Central memory CD8-positive, alpha-beta T cell (primary cell): ENCODE results near the gene MICAL2.

Experiments used
- ATAC-seq: fragments of 150-1000 bp; cut with Tn5 transposase; replicated peaks from 2 replicates; pipeline ENCODE4 v1.10.0; 2022; ENCODE audit warnings: mild to moderate bottlenecking, moderate FRiP score, moderate number of reproducible peaks; ENCODE audit not compliant: poor library complexity, severe bottlenecking; ENCODE audit errors: extremely low read depth
- DNase-seq, 2 donors: peaks; one replicate each; pipeline ENCODE4 v3.0.0; 2021; ENCODE audit warnings: low spot score in 2 of 2
- H3K27ac Mint-ChIP-seq: one replicate; pipeline ENCODE4 v1.8.0; 2022; ENCODE audit warnings: low read depth, mild to moderate bottlenecking, moderate library complexity, mixed read lengths
- H3K27me3 Mint-ChIP-seq: one replicate; pipeline ENCODE4 v1.8.0; 2022; ENCODE audit warnings: mixed read lengths
- H3K36me3 Mint-ChIP-seq: one replicate; pipeline ENCODE4 v1.8.0; 2022; ENCODE audit warnings: mild to moderate bottlenecking, moderate library complexity, mixed read lengths; ENCODE audit not compliant: insufficient read depth
- H3K4me1 Mint-ChIP-seq: one replicate; pipeline ENCODE4 v1.8.0; 2022; ENCODE audit warnings: mixed read lengths
- H3K4me3 Mint-ChIP-seq: one replicate; pipeline ENCODE4 v1.8.0; 2022; ENCODE audit warnings: mild to moderate bottlenecking, moderate library complexity, mixed read lengths
- H3K9me3 Mint-ChIP-seq: one replicate; pipeline ENCODE4 v1.8.0; 2022; ENCODE audit warnings: mixed read lengths

MICAL2 gene

DNA sequence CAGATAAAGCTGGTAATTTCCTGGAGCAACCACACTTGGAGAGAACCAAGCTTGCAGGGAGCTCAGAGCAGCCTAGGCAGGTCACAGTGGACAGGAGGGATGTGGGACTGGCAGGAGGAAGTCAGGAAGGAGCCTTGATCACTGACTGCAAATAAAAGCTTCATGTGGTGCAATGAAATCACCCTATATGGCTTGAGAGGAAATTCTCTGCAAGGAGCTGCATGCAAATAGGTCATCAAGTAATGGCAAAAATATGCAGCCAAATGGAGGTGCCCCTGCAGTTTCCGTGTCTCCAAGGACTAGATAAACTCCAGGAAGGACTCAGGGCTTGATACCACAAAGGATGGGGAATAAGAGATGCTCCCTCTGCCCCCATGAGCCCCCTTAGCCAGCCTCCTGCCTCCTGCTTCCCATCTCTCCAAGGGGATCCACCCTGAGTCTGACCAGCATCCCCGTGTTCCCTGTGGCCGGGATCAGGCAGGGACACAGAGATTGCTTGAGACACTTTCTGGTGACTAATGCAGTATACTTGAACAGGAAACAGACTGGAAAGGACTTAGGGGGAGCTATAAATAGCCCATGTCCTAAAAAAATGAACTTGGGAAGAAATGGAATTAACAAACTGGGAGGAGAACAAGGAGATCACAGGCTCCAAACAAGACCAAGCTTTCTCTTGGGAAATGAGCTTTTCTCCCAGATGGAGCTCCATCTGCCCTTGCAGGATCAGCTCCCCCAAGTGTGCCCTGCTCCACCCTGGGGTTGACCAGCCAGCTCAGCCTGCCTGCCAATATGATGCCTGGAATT, 23.9 kb upstream of the MICAL2 start:
- peak overlapping the region; percentile 63 for H3K4me3 Mint-ChIP-seq
- peak overlapping the region; percentile 89 for H3K27ac Mint-ChIP-seq
- no peak for DNase-seq
- no peaks in the 10 kb centered on the region for H3K27me3 Mint-ChIP-seq
- H3K36me3 Mint-ChIP-seq, result peaks cover 3% of the 10 kb centered on the region
- peaks cover 75% of the 10 kb centered on the region for H3K4me1 Mint-ChIP-seq
- ATAC-seq, result no peak
- H3K9me3 Mint-ChIP-seq, result no peaks in the 10 kb centered on the region

DNA sequence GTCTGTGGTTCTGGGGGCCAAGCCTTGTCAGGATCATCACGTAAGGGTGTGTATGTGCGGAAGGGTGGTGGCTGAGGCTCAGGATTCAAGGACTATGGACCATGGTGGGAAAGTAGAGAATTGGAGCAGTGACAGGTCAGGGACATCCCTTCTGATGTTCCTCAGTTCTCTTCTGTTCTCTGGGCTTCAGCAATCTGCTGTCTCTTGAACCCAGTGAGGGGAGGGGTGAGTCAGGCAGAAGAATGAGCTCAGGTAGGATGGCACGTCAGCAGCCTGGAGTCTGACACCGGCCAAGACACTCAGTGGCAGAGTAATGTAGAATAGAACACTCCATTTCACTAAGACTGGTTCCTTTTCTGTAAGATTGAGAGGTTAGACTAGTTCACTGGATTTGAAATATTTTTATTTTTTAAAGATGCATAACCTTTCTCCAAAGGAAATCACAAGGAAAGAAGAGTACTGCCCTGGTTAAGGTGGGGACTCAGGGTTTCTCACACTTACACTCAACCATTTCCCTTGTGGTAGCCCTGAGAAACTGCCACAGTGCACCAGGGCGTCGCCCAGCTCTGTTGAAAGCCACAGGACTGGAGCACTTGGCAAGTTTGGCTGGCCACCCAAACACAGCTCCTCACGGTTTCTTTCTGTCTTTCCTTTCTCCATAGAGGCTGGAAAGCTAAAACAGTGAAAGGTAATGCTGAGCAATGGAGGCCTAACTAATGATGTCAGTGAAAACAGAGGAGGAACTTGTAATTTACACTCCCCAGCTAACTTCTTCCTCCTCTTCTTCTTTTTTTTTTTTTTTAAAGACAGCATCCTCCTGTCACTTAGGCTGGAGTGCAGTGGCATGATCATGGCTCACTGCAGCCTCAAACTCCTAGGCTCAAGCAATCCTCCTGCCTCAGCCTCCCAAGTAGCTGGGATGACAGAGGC, 23.1 kb upstream of the MICAL2 start:
- H3K27ac Mint-ChIP-seq, result peak overlapping the region; percentile 89
- ATAC-seq (peak; percentile 96), DNase-seq (peak in 1 of 2 donors; percentile 59)
- peak overlapping the region; percentile 63 for H3K4me3 Mint-ChIP-seq
- H3K27me3 Mint-ChIP-seq, result no peaks in the 10 kb centered on the region
- no peaks in the 10 kb centered on the region for H3K9me3 Mint-ChIP-seq
- H3K4me1 Mint-ChIP-seq, result peaks cover 81% of the 10 kb centered on the region
- H3K36me3 Mint-ChIP-seq, result peaks cover 3% of the 10 kb centered on the region

DNA sequence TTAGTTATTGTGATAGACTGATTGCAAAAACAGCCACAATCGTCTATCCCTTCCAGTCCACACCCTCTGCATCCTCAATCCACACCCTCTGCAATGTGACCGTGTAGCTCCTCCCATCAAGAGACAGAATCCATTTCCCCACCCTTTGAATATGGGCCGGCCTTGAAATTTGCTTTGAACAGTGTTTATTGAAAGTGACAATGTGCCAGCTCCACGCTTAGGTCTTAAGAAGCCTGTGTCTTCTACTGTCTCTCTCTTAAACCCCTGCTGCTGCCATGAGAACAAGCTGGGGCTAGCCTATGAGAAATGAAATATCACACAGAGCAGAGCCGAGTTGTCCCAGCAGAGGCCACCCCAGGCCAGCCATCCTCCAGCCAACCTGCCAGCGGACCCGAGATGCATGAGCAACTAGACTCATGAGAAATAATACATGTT, 22.3 kb upstream of the MICAL2 start:
- ATAC-seq (peak; percentile 47), DNase-seq (no peak)
- Mint-ChIP-seq H3K4me1 (peaks cover 87% of the 10 kb centered on the region), H3K27me3 (no peaks in the 10 kb centered on the region), H3K9me3 (no peaks in the 10 kb centered on the region), H3K27ac (peak overlapping the region; percentile 89), H3K4me3 (peak overlapping the region; percentile 63), H3K36me3 (peaks cover 3% of the 10 kb centered on the region)

DNA sequence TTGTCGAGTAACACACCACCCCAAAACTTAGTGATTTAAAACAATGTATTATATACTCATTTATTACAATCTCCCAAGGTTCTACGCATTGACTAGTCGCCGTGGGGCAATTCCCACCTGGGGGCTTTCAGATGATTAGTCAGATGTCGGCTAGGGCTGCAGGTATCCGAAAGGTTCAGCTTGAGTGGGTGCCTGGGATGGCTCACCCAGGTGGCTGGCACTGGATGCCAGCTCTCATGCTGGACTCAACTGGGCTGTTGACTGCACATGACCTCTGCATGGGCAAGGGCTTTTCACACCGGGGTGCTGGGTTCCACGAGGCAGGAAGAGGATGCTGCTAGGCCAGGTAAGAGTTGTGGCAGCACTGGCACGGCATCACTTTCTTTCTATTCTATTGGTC, 21.9 kb upstream of the MICAL2 start:
- ATAC-seq (no peak), DNase-seq (no peak)
- H3K4me1 Mint-ChIP-seq, result peaks cover 85% of the 10 kb centered on the region
- H3K36me3 Mint-ChIP-seq, result peaks cover 3% of the 10 kb centered on the region
- peak overlapping the region; percentile 63 for H3K4me3 Mint-ChIP-seq
- H3K27ac Mint-ChIP-seq, result peak overlapping the region; percentile 89
- H3K9me3 Mint-ChIP-seq, result no peaks in the 10 kb centered on the region
- no peaks in the 10 kb centered on the region for H3K27me3 Mint-ChIP-seq

DNA sequence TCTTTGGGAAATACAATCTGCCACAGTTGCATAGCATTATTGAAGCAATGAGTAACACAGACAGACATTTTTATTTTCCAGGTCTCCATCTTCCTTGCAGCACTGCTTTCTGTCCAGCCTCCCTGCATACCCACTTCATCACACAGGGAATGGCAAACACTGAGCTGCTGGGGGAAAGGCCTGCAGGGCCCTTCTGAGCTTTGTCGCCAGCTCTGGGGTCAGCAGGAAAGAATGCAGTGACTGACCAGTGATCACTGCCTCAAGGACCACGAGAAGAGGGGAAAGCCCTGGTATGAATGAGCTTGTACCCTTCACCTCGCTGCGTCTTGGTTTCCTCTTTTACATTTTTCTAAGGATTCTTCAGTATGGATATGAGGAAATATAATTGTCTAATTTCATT, 21.3 kb upstream of the MICAL2 start:
- Mint-ChIP-seq H3K27me3 (no peaks in the 10 kb centered on the region), H3K9me3 (no peaks in the 10 kb centered on the region), H3K4me1 (peaks cover 79% of the 10 kb centered on the region), H3K4me3 (peak overlapping the region; percentile 63), H3K36me3 (peaks cover 3% of the 10 kb centered on the region), H3K27ac (no peak overlapping the region)
- DNase-seq (no peak), ATAC-seq (no peak)

DNA sequence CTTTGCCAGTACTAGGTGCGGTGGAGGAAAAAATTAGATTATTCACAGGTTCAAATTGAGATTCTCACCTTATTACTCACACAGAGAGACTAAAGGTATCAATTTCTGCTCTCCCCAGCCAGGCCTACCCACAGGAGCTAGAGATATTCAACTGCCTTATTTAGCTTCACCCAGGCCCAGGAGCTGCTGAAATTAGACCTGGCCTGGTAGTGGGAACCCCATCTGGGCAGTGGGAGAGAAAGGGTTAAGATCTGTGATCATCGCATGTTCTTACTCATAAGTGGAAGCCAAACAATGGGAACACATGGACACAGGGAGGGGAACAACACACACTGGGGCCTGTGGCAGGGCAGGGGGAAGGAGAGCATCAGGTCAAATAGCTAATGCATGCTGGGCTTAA, 20.9 kb upstream of the MICAL2 start:
- ATAC-seq, result no peak
- H3K4me3 Mint-ChIP-seq, result peak overlapping the region; percentile 63
- no peaks in the 10 kb centered on the region for H3K9me3 Mint-ChIP-seq
- no peak for DNase-seq
- H3K27ac Mint-ChIP-seq, result no peak overlapping the region
- H3K36me3 Mint-ChIP-seq, result peaks cover 3% of the 10 kb centered on the region
- peaks cover 77% of the 10 kb centered on the region for H3K4me1 Mint-ChIP-seq
- H3K27me3 Mint-ChIP-seq, result no peaks in the 10 kb centered on the region

DNA sequence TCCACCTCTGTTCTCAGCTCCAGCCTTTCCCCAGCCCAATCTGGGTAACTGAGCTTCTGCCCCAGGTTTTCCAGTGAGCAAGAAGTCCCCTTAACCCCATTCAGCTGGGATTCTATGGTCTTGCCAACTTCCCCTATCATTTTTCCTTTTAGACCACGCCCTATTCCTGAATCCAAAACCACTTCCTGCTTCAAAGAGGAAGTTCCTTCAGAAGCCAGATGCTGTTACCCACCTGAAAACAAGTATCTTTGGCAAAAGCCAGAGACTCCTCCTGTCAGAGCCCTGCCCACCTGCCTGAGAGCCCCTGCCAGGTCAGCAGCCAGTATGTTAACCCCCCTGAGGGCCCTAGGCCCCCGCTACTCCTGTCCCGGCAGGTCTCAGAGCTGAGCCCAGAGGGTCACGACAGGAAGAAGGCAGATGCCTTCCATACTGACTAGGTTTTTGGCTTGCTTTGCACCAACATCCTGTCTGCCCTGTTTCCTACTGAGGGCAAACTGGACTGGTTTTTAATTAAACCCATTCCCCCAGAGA, 20.3 kb upstream of the MICAL2 start:
- Mint-ChIP-seq H3K36me3 (peaks cover 3% of the 10 kb centered on the region), H3K9me3 (no peaks in the 10 kb centered on the region), H3K27ac (peak overlapping the region; percentile 94), H3K4me1 (peaks cover 74% of the 10 kb centered on the region), H3K4me3 (peak overlapping the region; percentile 69), H3K27me3 (no peaks in the 10 kb centered on the region)
- ATAC-seq, result no peak
- DNase-seq, result no peak

DNA sequence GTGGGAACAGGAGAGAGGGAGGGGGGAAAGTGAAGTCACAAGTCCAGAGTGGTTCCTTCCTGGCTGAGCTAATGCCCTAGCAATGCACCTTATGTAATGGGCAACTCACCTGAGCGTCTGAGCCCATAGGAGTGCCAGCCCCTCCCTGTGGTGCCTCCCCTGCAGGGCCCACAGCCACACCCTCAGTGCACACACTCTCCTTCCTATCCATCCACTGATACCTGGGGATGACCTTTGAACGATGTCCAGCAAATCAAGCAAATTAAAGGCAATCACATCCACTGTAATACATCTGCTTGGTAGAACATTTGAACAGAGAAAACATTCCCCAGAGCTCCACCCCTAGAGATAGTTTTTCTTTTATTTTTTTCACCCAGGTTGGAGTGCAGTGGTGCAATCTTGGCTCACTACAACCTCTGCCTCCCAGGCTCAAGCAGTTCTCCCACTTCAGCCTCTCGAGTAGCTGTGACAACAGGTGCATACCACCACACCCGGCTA, 19.6 kb upstream of the MICAL2 start:
- peaks cover 71% of the 10 kb centered on the region for H3K4me1 Mint-ChIP-seq
- ATAC-seq (no peak), DNase-seq (no peak)

DNA sequence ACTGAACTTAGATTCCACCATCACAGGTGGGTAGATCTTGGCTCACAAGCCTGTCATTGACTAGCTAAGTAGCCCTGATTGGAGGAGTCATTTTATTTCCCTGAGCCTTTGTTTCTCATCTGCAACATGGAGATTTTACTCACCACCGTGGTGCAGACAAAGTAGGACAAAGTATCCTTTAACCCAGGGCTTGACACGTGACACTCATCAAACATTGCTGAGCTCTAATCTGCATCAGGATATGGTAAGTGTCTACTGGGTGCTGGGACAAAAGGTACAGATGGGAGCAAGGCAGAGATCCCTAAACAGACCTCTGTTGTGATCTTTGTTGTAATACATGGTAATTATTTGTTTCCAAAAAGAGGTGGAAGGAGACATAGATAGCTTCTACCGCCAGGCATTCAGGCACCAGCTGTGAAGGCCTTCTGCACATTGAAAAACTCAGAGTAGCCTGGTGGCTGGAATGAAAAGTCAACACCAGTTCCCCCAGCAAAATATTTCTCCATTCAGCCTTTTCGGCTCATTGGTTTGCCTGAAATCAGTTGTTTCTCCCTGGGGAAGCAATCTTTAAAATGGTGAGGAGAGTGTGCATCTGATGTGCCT, 18.3 kb upstream of the MICAL2 start:
- Mint-ChIP-seq H3K27ac (no peak overlapping the region), H3K9me3 (no peaks in the 10 kb centered on the region), H3K4me3 (peak overlapping the region; percentile 27), H3K36me3 (peaks cover 1% of the 10 kb centered on the region), H3K4me1 (peaks cover 61% of the 10 kb centered on the region), H3K27me3 (no peaks in the 10 kb centered on the region)
- DNase-seq, result no peak
- no peak for ATAC-seq

More for the DNA sequence above, 19.6 kb upstream of the MICAL2 start:
- Mint-ChIP-seq H3K36me3 (peaks cover 1% of the 10 kb centered on the region), H3K4me3 (peak overlapping the region; percentile 69), H3K9me3 (no peaks in the 10 kb centered on the region), H3K27me3 (no peaks in the 10 kb centered on the region), H3K27ac (peak overlapping the region; percentile 94)

DNA sequence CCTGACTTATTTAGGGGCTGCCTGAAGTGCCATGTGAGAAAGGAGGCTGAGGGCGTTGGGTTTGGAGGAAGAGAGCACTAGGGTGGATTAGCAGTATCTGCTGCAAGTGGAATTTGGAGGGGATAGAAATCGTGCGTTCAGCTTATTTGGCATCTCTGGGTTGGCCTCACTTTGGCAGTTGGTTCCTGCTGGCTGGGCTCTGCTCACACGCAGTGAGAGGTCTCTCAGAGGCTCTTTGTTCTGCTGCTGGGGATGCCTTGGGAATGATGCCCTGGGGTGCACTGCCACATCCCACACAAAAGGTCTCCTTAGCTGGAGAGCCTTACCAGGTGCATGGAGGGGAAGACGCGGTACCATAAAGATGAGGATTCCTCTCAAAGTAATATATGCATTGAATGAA, 17.7 kb upstream of the MICAL2 start:
- peaks cover 1% of the 10 kb centered on the region for H3K36me3 Mint-ChIP-seq
- H3K9me3 Mint-ChIP-seq, result no peaks in the 10 kb centered on the region
- no peaks in the 10 kb centered on the region for H3K27me3 Mint-ChIP-seq
- no peak for ATAC-seq
- peaks cover 54% of the 10 kb centered on the region for H3K4me1 Mint-ChIP-seq
- H3K4me3 Mint-ChIP-seq, result no peak overlapping the region
- H3K27ac Mint-ChIP-seq, result no peak overlapping the region
- no peak for DNase-seq

DNA sequence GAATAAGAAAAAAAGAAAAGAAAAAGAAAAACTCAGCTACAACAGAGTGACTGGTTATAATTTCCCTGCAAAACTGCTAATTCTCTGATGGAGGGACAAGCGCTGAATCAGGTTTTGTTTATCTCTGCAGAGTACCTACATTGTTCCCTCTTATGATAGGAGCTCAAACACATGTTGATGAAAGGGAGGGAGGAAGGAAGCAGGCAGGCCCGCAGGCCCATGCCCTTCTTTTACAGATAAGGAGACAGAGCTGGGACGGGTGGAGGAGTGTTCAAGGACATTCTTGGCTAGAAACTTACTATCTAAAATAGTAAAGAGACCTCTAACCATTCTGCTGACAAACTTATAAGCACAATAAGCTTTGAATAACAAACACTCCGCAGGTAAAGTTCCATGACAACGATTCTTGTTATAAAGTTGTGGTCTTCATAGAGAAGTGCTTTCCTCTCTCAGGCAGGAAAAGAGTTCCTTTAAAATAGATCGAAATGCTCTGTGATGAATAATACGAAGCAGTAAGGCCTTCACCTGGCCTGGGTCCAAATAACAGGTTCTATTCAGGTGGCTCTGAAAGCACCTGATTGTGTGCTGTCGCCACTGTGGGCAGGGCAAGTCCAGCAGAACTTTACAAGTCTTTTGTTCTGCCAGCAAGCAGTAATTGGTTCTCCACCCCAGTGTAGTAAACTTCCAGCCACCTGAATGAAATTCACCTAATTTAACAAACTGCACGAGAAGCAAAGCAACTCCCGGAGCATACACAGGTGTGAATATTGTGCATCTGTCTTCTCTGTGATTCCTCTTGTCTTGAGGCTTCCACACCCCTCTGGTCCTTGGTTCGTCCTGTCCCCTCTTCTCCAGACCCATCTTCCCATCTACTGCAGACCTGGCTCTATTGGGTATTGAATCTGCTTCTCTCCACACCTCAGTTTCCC, 15.3 kb upstream of the MICAL2 start:
- Mint-ChIP-seq H3K9me3 (no peaks in the 10 kb centered on the region), H3K4me1 (peaks cover 45% of the 10 kb centered on the region), H3K27ac (no peak overlapping the region), H3K4me3 (no peak overlapping the region), H3K36me3 (no peaks in the 10 kb centered on the region), H3K27me3 (no peaks in the 10 kb centered on the region)
- no peak for DNase-seq
- ATAC-seq, result no peak
